Esophagus mucosa (tissue), 1 donor: Measurements from ENCODE around the gene RPS6KB2. TPM values are rescaled to one million over a fixed set of nuclear protein-coding genes. Genes with fewer than 3 reads are reported as not detected.

Experiments used
- ATAC-seq: fragments of 200-7000 bp; cut with Tn5 transposase; one replicate; pipeline ENCODE4 v1.9.1; 2020
- total RNA-seq: library from RNA; stranded (reverse); gene quantifications from one replicate; pipeline ENCODE4 v1.2.4, GENCODE V29; 2023
- donor health status: DM: yes; HTN: yes; CAD: no.

The RPS6KB2 gene
- 95.0 TPM for total RNA-seq

GRCh38 chr11:67428052-67429001, at the start of gene RPS6KB2:
Gene RPS6KB2 (plus strand): TSS chr11:67428494. CDS start chr11:67428546, 52 bp downstream.
- peak; percentile 88 for ATAC-seq

- no peak for ATAC-seq
Observed at GRCh38 chr11:67378544-67378943, 49.8 kb upstream of the RPS6KB2 start.

- ATAC-seq: peak; percentile 79
Observed at GRCh38 chr11:67379061-67380058, 48.9 kb upstream of the RPS6KB2 start.

GRCh38 chr11:67381244-67381972, 46.9 kb upstream of the RPS6KB2 start:
- no peak for ATAC-seq

GRCh38 chr11:67382276-67383136, 45.8 kb upstream of the RPS6KB2 start:
- peak; percentile 64 for ATAC-seq

- peak; percentile 7 for ATAC-seq
Observed at GRCh38 chr11:67384851-67385366, 43.4 kb upstream of the RPS6KB2 start.

- no peak for ATAC-seq
Observed at GRCh38 chr11:67387069-67387468, 41.2 kb upstream of the RPS6KB2 start.

- ATAC-seq: no peak
Observed at GRCh38 chr11:67387518-67387917, 40.8 kb upstream of the RPS6KB2 start.

GRCh38 chr11:67389477-67389876, 38.8 kb upstream of the RPS6KB2 start:
- ATAC-seq: no peak

- no peak for ATAC-seq
Observed at GRCh38 chr11:67390947-67391303, 37.4 kb upstream of the RPS6KB2 start.

- peak; percentile 77 for ATAC-seq
Observed at GRCh38 chr11:67391304-67392182, 36.8 kb upstream of the RPS6KB2 start, which contains the start of gene RAD9A. Gene RAD9A (plus strand): TSS chr11:67391986. CDS start chr11:67392045, 59 bp downstream.

GRCh38 chr11:67392183-67392715, 36.0 kb upstream of the RPS6KB2 start:
- peak; percentile 2 for ATAC-seq

GRCh38 chr11:67393437-67393836, 34.9 kb upstream of the RPS6KB2 start:
- ATAC-seq: no peak

GRCh38 chr11:67393990-67394389, 34.3 kb upstream of the RPS6KB2 start:
- ATAC-seq: no peak

GRCh38 chr11:67395555-67396258, 32.6 kb upstream of the RPS6KB2 start:
- ATAC-seq: no peak

GRCh38 chr11:67396259-67396581, 32.1 kb upstream of the RPS6KB2 start:
- ATAC-seq: no peak

- ATAC-seq: no peak
Observed at GRCh38 chr11:67396587-67397389, 31.5 kb upstream of the RPS6KB2 start.

GRCh38 chr11:67397536-67397935, 30.8 kb upstream of the RPS6KB2 start:
- no peak for ATAC-seq
